Measurements from ENCODE around the gene CDK5. TPM values are rescaled to one million over a fixed set of nuclear protein-coding genes. Genes with fewer than 3 reads are reported as not detected.
A peak's percentile ranks its signal among the peaks of the same experiment; 100 is the strongest.

CDK5 gene
- total and polyA plus RNA-seq, 9 of the 15 experiments (the other 6 are each of a cell fraction or from before 2014, with no cell fraction given) = 3.2 to 38.0 (median 27.5) TPM

GRCh38 chr7:151085691-151086620 lies 28.3 kb upstream of the CDK5 start, which contains the start of gene AGAP3 (continued):
- TF ChIP-seq EHMT2 (IDR thresholded peaks at IDR 0.05) = no peak
- TF ChIP-seq SNAPC5 (CRISPR knock-in tag; IDR thresholded peaks at IDR 0.05) = no peak
- TF ChIP-seq ELK1 (CRISPR knock-in tag; IDR thresholded peaks at IDR 0.05) = no peak
- TF ChIP-seq ZNF224 (CRISPR knock-in tag; IDR thresholded peaks at IDR 0.05) = no peak
- TF ChIP-seq MBD2 (IDR thresholded peaks at IDR 0.05; ENCODE audit: borderline replicate concordance, low read depth) = peak; percentile 54; the same call in 1 of the 2 replicates
- no peak for TF ChIP-seq CREB3 (tag; conservative IDR thresholded peaks at IDR 0.05; ENCODE audit: low read depth)
- peak; percentile 88; the same call in 1 of the 2 replicates for TF ChIP-seq ARID3B (CRISPR knock-in tag; IDR thresholded peaks at IDR 0.05; ENCODE audit: borderline replicate concordance)
- TF ChIP-seq ZBTB33 (CRISPR knock-in tag; IDR thresholded peaks at IDR 0.05) = peak; percentile 47; the same call in 1 of the 2 replicates
- TF ChIP-seq KAT8 (IDR thresholded peaks at IDR 0.05; ENCODE audit: low read depth) = no peak
- peak in 1 of 2 experiments; percentile 85; a peak in 1 of 4 replicates for TF ChIP-seq KDM4B (IDR thresholded peaks at IDR 0.05; ENCODE audit: borderline replicate concordance in 2 of 2, low read depth in 1 of 2)
- peak; percentile 74; the same call in 1 of the 2 replicates for TF ChIP-seq ETS1 (conservative IDR thresholded peaks at IDR 0.05; ENCODE audit: control insufficient read depth, low read depth, low read length)
- peak; percentile 25 to 42; a peak in 2 of 4 replicates for TF ChIP-seq RCOR1 (IDR thresholded peaks at IDR 0.05; ENCODE audit: borderline replicate concordance in 1 of 2, low read depth in 2 of 2, low read length in 2 of 2)
- no peak for TF ChIP-seq ZKSCAN1 (IDR thresholded peaks at IDR 0.05; ENCODE audit: low read depth, low read length)
- TF ChIP-seq CXXC5 (CRISPR knock-in tag; IDR thresholded peaks at IDR 0.05) = peak; percentile 67
- TF ChIP-seq CCAR2 (IDR thresholded peaks at IDR 0.05; ENCODE audit: low read depth, low read length) = no peak

All from K562 (cell line).